HEK293 (cell line): ENCODE measurements around the gene LSM7.

Experiments
- CTCF ChIP-seq: fragments of 450-650 bp; formaldehyde crosslinking; IDR thresholded peaks from 2 replicates; pipeline ENCODE4 v1.5.1; 2016; ENCODE audit warnings: missing biosample characterization, missing genetic modification characterization
- REST ChIP-seq: fragments of 450-650 bp; formaldehyde crosslinking; IDR thresholded peaks from 2 replicates; pipeline ENCODE4 v1.5.1; 2016; ENCODE audit warnings: missing biosample characterization, missing genetic modification characterization
- ZNF639 ChIP-seq: fragments of 450-650 bp; formaldehyde crosslinking; IDR thresholded peaks from 2 replicates; pipeline ENCODE4 v1.5.1; 2016; ENCODE audit warnings: missing biosample characterization, missing genetic modification characterization

GRCh38 chr19:2290441-2291184, 37.8 kb downstream of the LSM7 start:
- TF ChIP-seq CTCF (tag by site-specific recombination) (no peak), REST (no peak), ZNF639 (tag by site-specific recombination) (no peak)
